Endothelial cell of umbilical vein (primary cell): Measurements from ENCODE around the gene VAC14. TPM values are rescaled to one million over a fixed set of nuclear protein-coding genes. Genes with fewer than 3 reads are reported as not detected.

Experiments used
- BruUV-seq: library from RNA; stranded (reverse); fragments of 400-500 nt; replicated peaks from 2 replicates; lab custom pipeline; 2021; lab: Mats Ljungman, UMichigan
- CTCF ChIA-PET: fragments of 300-600, 350-600 bp; sonication (Branson Sonifier 250); formaldehyde crosslinking; loops from one replicate; lab custom pipeline; 2021; ENCODE audit warnings: antibody characterized with exemption, inconsistent platforms; lab: Charles Lee
- POLR2A ChIA-PET: fragments of 300-600, 350-600 bp; sonication (Branson Sonifier 250); formaldehyde crosslinking; loops from one replicate; lab custom pipeline; 2021; ENCODE audit warnings: antibody characterized with exemption, inconsistent platforms; lab: Charles Lee
- DNase-seq: peaks from one replicate; pipeline ENCODE4 v3.0.0-alpha.2; 2011; ENCODE audit warnings: low read depth, low spot score
- FAIRE-seq: peaks from 2 replicates; lab custom pipeline; 2011; peaks lifted over from hg19 to GRCh38; lab: Jason Lieb, UNC
- H2AFZ ChIP-seq: 2 replicates; pipeline ENCODE4 v1.6.0; 2012; ENCODE audit warnings: low read depth, low read length, control low read depth, inconsistent platforms
- H3K27ac ChIP-seq: 2 replicates; pipeline ENCODE4 v1.5.1; 2011; ENCODE audit warnings: low read depth, mild to moderate bottlenecking, control low read depth, low read length, moderate library complexity; ENCODE audit not compliant: insufficient read depth
- H3K27me3 ChIP-seq, 2 experiments: 2 replicates each; pipeline versions ENCODE4 v1.6.0 to v1.6.1; 2011; ENCODE audit warnings: low read length in 2 of 2, mixed read lengths in 1 of 2; ENCODE audit not compliant: control insufficient read depth in 2 of 2, insufficient read depth in 2 of 2
- H3K36me3 ChIP-seq, 2 experiments: 2 replicates in 1 of 2; 3 replicates in 1 of 2; pipeline ENCODE4 v1.5.1; 2011; ENCODE audit warnings: low read length in 2 of 2, mild to moderate bottlenecking in 1 of 2, moderate library complexity in 1 of 2; ENCODE audit not compliant: control insufficient read depth in 2 of 2, insufficient read depth in 2 of 2; ENCODE audit errors: extremely low read depth in 1 of 2
- H3K4me1 ChIP-seq: 3 replicates; pipeline ENCODE4 v1.5.1; 2011; ENCODE audit warnings: mild to moderate bottlenecking, low read length; ENCODE audit not compliant: control insufficient read depth, insufficient read depth; ENCODE audit errors: extremely low read depth
- H3K4me2 ChIP-seq: 2 replicates; pipeline ENCODE4 v1.6.1; 2011; ENCODE audit warnings: low read length, control low read depth, mixed read lengths; ENCODE audit not compliant: insufficient read depth
- H3K4me3 ChIP-seq, 3 experiments: fragments of 200-600 bp in 1 of 3; sonication (generic), shearing (Covaris generic) in 1 of 3; replicated peaks in 1 of 3; 2 replicates each; pipeline ENCODE4 v1.5.1; 2011 to 2016; ENCODE audit warnings: control low read depth in 3 of 3, low read length in 3 of 3, mild to moderate bottlenecking in 2 of 3, inconsistent platforms in 1 of 3, low read depth in 1 of 3, moderate library complexity in 1 of 3; ENCODE audit not compliant: insufficient read depth in 1 of 3
- H3K79me2 ChIP-seq: 2 replicates; pipeline ENCODE4 v1.6.0; 2012; ENCODE audit warnings: low read length, inconsistent platforms; ENCODE audit not compliant: control insufficient read depth, insufficient read depth
- H3K9ac ChIP-seq: replicated peaks from 2 replicates; pipeline ENCODE3; 2011; ENCODE audit warnings: low read length, control low read depth; ENCODE audit not compliant: insufficient read depth; ENCODE audit errors: extremely low read depth
- H3K9me1 ChIP-seq: replicated peaks from 3 replicates; pipeline ENCODE4 v1.6.0; 2011; ENCODE audit warnings: mild to moderate bottlenecking, low read length; ENCODE audit not compliant: control insufficient read depth, insufficient read depth; ENCODE audit errors: extremely low read depth
- H3K9me3 ChIP-seq: replicated peaks from 2 replicates; pipeline ENCODE4 v1.5.1; 2012; ENCODE audit warnings: low read length, inconsistent platforms; ENCODE audit not compliant: control insufficient read depth, insufficient read depth
- H4K20me1 ChIP-seq: replicated peaks from 2 replicates; pipeline ENCODE3; 2011; ENCODE audit warnings: mild to moderate bottlenecking, low read length; ENCODE audit not compliant: control insufficient read depth, insufficient read depth; ENCODE audit errors: extremely low read depth
- CTCF ChIP-seq, 2 donors: IDR thresholded peaks; 1 replicate in 1 of 2; 2 replicates in 1 of 2; pipeline ENCODE4 v1.5.1; 2011; ENCODE audit warnings: low read length in 2 of 2, mild to moderate bottlenecking in 2 of 2, moderate library complexity in 2 of 2, control low read depth in 1 of 2, inconsistent platforms in 1 of 2, low read depth in 1 of 2; ENCODE audit not compliant: insufficient read depth in 1 of 2; ENCODE audit errors: extremely low read depth in 1 of 2
- EZH2 ChIP-seq: IDR thresholded peaks from 2 replicates; pipeline ENCODE4 v1.6.1; 2012; ENCODE audit warnings: borderline replicate concordance, low read depth, mild to moderate bottlenecking, moderate library complexity, low read length, inconsistent platforms; ENCODE audit not compliant: severe bottlenecking
- FOS ChIP-seq: IDR thresholded peaks from 2 replicates; pipeline ENCODE4 v1.6.1; 2011; ENCODE audit warnings: mild to moderate bottlenecking, low read length, moderate library complexity, borderline replicate concordance; ENCODE audit not compliant: insufficient read depth
- GATA2 ChIP-seq: IDR thresholded peaks from 2 replicates; pipeline ENCODE4 v1.7.0; 2011; ENCODE audit warnings: low read depth, mild to moderate bottlenecking, moderate library complexity, mixed read lengths, low read length; ENCODE audit not compliant: insufficient read length, insufficient read depth
- JUN ChIP-seq: IDR thresholded peaks from 2 replicates; pipeline ENCODE4 v1.6.1; 2011; ENCODE audit warnings: borderline replicate concordance, low read depth; ENCODE audit not compliant: insufficient read length, insufficient read depth
- MAX ChIP-seq: IDR thresholded peaks from 2 replicates; pipeline ENCODE4 v1.6.1; 2011; ENCODE audit not compliant: insufficient read depth, insufficient read length
- MYC ChIP-seq: IDR thresholded peaks from one replicate; pipeline ENCODE4 v1.6.1; 2011; ENCODE audit warnings: mild to moderate bottlenecking, low read depth, low read length
- POLR2A ChIP-seq: IDR thresholded peaks from 2 replicates; pipeline ENCODE4 v1.6.1; 2012; ENCODE audit warnings: low read depth, mild to moderate bottlenecking, control low read depth, low read length
- POLR2AphosphoS5 ChIP-seq: IDR thresholded peaks from 2 replicates; pipeline ENCODE4 v1.6.1; 2012; ENCODE audit warnings: low read depth, mild to moderate bottlenecking, control low read depth, low read length, moderate library complexity; ENCODE audit not compliant: insufficient read depth
- dilution Hi-C: fragments of 300-500 bp; cut with MboI; formaldehyde crosslinking; loops from one replicate; pipeline ENCODE4 v1.15.0; 2019; ENCODE audit warnings: low sequenced_read_pairs; ENCODE audit not compliant: extremely low pct_ligation_motif_present
- intact Hi-C: fragments of 100-400 bp; cut with micrococcal nuclease; formaldehyde crosslinking; loops from one replicate; pipeline ENCODE4 v1.10.0; 2022
- polyA plus RNA-seq, 4 experiments: library from polyadenylated mRNA; depleted of rRNA in 3 of 4; stranded (reverse) in 3 of 4; unstranded in 1 of 4; fragments of >200 nt; gene quantifications; 2 replicates each; pipeline versions ENCODE4 v1.2.1 to v1.2.3, GENCODE V29; 2011 to 2012; ENCODE audit warnings: missing spikeins in 1 of 4
- total RNA-seq: library from RNA; stranded (reverse); gene quantifications from 2 replicates; pipeline ENCODE4 v1.2.3, GENCODE V29; 2021

The VAC14 gene
- total and polyA plus RNA-seq, 2 donors (not counting 3 experiments of a cell fraction or from before 2014, with no cell fraction given): 37.6 to 57.9 TPM

GRCh38 chr16:70746708-70747424 is 54.1 kb downstream of the VAC14 start:
- dilution Hi-C loops: no loop called here

More at GRCh38 chr16:70746708-70747424, 54.1 kb downstream of the VAC14 start:
- no peak overlapping the region for H3K4me2 ChIP-seq
- H4K20me1 ChIP-seq: no peaks in the 10 kb centered on the region
- TF ChIP-seq POLR2A (no peak), POLR2AphosphoS5 (peak; percentile 47), CTCF (IDR thresholded peaks at IDR 0.05; ENCODE audit: extremely low read depth in 1 of 2, insufficient read depth in 1 of 2, low read depth in 1 of 2, low read length in 2 of 2) (no peak), EZH2 (no peak), JUN (peak; percentile 60), GATA2 (no peak), FOS (peak; percentile 85), MYC (peak; percentile 5), MAX (no peak)
- H3K9me3 ChIP-seq: no peaks in the 10 kb centered on the region
- H3K27me3 ChIP-seq: no peaks in the 10 kb centered on the region
- H3K4me3 ChIP-seq: no peak overlapping the region
- no peaks in the 10 kb centered on the region for H3K79me2 ChIP-seq
- peak; percentile 73 for DNase-seq
- no peaks in the 10 kb centered on the region for H3K9me1 ChIP-seq
- peaks cover 0 to 5% of the 10 kb centered on the region in 2 experiments for H3K36me3 ChIP-seq
- peak; percentile 87 for FAIRE-seq
- no peak overlapping the region for H3K9ac ChIP-seq
- intact Hi-C loops: no loop called here
- H2AFZ ChIP-seq: peak overlapping the region; percentile 40
- H3K4me1 ChIP-seq: peaks cover 28% of the 10 kb centered on the region
- BruUV-seq: no TSS peak
- H3K27ac ChIP-seq: peak overlapping the region; percentile 41
- POLR2A ChIA-PET: no interaction called here
- CTCF ChIA-PET: interaction anchor here (1.0 to 1.4 kb wide), 4 partner anchors 9 to 66 kb away, joined by 3 to 9 read pairs (median 4); no protein-coding TSS in a partner anchor
